GM23338 (cell line): Measurements from ENCODE around the gene CD47. TPM values are rescaled to one million over a fixed set of nuclear protein-coding genes. Genes with fewer than 3 reads are reported as not detected.

Source experiments
- ATAC-seq: fragments of 200-7000 bp; cut with Tn5 transposase; 3 replicates; pipeline ENCODE4 v1.9.1; 2020
- DNase-seq: peaks from one replicate; pipeline ENCODE4 v3.0.0-alpha.2; 2015; ENCODE audit warnings: low spot score
- H2AFZ ChIP-seq: fragments of 200-600 bp; sonication (generic); 2 replicates; pipeline ENCODE4 v1.8.0; 2016; ENCODE audit warnings: antibody characterized with exemption, mild to moderate bottlenecking, moderate library complexity
- H3F3A ChIP-seq: fragments of 200-600 bp; sonication (generic); replicated peaks from 2 replicates; pipeline ENCODE4 v1.8.0; 2017; ENCODE audit warnings: antibody characterized with exemption, mixed run types, low read depth
- H3K27ac ChIP-seq: fragments of 200-600 bp; sonication (generic); 2 replicates; pipeline ENCODE4 v1.6.1; 2016; ENCODE audit warnings: low read depth
- H3K27me3 ChIP-seq: fragments of 200-600 bp; sonication (generic); 2 replicates; pipeline ENCODE4 v1.8.0; 2016; ENCODE audit warnings: mild to moderate bottlenecking, mixed run types, moderate library complexity; ENCODE audit not compliant: insufficient read depth
- H3K36me3 ChIP-seq: fragments of 200-600 bp; sonication (generic); 2 replicates; pipeline ENCODE4 v1.8.0; 2016; ENCODE audit warnings: mild to moderate bottlenecking; ENCODE audit not compliant: insufficient read depth
- H3K4me1 ChIP-seq: fragments of 200-600 bp; sonication (generic); 2 replicates; pipeline ENCODE4 v1.8.0; 2016; ENCODE audit warnings: mild to moderate bottlenecking, moderate library complexity; ENCODE audit not compliant: insufficient read depth
- H3K4me2 ChIP-seq: fragments of 200-600 bp; sonication (generic); 2 replicates; pipeline ENCODE4 v1.7.1; 2017; ENCODE audit warnings: mixed run types
- H3K4me3 ChIP-seq: fragments of 200-600 bp; sonication (generic); 2 replicates; pipeline ENCODE4 v1.6.1; 2016; ENCODE audit warnings: mixed run types
- H3K79me2 ChIP-seq: fragments of 200-600 bp; sonication (generic); replicated peaks from 2 replicates; pipeline ENCODE4 v1.8.0; 2017; ENCODE audit warnings: mild to moderate bottlenecking; ENCODE audit not compliant: insufficient read depth
- H3K9me2 ChIP-seq: fragments of 200-600 bp; sonication (generic); 2 replicates; pipeline ENCODE4 v1.8.0; 2017; ENCODE audit not compliant: insufficient read depth
- H4K20me1 ChIP-seq: fragments of 200-600 bp; sonication (generic); replicated peaks from 2 replicates; pipeline ENCODE4 v1.8.0; 2017; ENCODE audit warnings: mild to moderate bottlenecking; ENCODE audit not compliant: insufficient read depth
- H3K27ac Mint-ChIP-seq: 2 replicates; pipeline ENCODE4 v1.8.0; 2020; ENCODE audit warnings: inconsistent platforms, mild to moderate bottlenecking, moderate library complexity, mixed read lengths
- H3K27me3 Mint-ChIP-seq: 3 replicates; pipeline ENCODE4 v1.8.0; 2022; ENCODE audit warnings: low read depth, mild to moderate bottlenecking, moderate library complexity, mixed read lengths, inconsistent platforms; ENCODE audit not compliant: insufficient read depth, poor library complexity
- H3K36me3 Mint-ChIP-seq: 3 replicates; pipeline ENCODE4 v1.8.0; 2021; ENCODE audit warnings: low read depth, mild to moderate bottlenecking, inconsistent platforms, moderate library complexity, mixed read lengths
- H3K4me1 Mint-ChIP-seq: 3 replicates; pipeline ENCODE4 v1.8.0; 2020; ENCODE audit warnings: mild to moderate bottlenecking, inconsistent platforms, mixed read lengths
- H3K4me3 Mint-ChIP-seq: 3 replicates; pipeline ENCODE4 v1.8.0; 2021; ENCODE audit warnings: moderate library complexity, mild to moderate bottlenecking, inconsistent platforms, mixed read lengths
- H3K9me3 Mint-ChIP-seq: 3 replicates; pipeline ENCODE4 v1.8.0; 2020; ENCODE audit warnings: moderate library complexity, mild to moderate bottlenecking, inconsistent platforms, mixed read lengths
- CREB1 ChIP-seq: fragments of 250-450 bp; sonication (Bioruptor Pico); IDR thresholded peaks from 2 replicates; pipeline ENCODE4 v1.5.0; 2020; ENCODE audit warnings: low read depth, mild to moderate bottlenecking, moderate library complexity
- CTCF ChIP-seq, 2 experiments: fragments of 200-600 bp in 1 of 2; sonication (generic) in 1 of 2; conservative IDR thresholded peaks; 2 replicates each; pipeline versions ENCODE4 v1.5.1 to v1.6.1; 2016 to 2017; ENCODE audit warnings: antibody characterized with exemption in 2 of 2, low read depth in 2 of 2, mild to moderate bottlenecking in 2 of 2, moderate library complexity in 1 of 2
- ETS1 ChIP-seq: IDR thresholded peaks from 2 replicates; pipeline ENCODE4 v1.6.1; 2016; ENCODE audit warnings: antibody characterized with exemption
- EZH2 ChIP-seq: fragments of 200-600 bp; sonication (generic); IDR thresholded peaks from one replicate; pipeline ENCODE4 v1.8.0; 2017; ENCODE audit warnings: antibody characterized with exemption, mild to moderate bottlenecking, low read depth; ENCODE audit not compliant: unreplicated experiment
- EZH2phosphoT487 ChIP-seq: fragments of 200-600 bp; sonication (generic); IDR thresholded peaks from one replicate; pipeline ENCODE4 v1.8.1; 2018; ENCODE audit warnings: antibody characterized with exemption; ENCODE audit not compliant: unreplicated experiment
- JUNB ChIP-seq: IDR thresholded peaks from one replicate; pipeline ENCODE4 v1.6.1; 2016; ENCODE audit warnings: antibody characterized with exemption; ENCODE audit not compliant: unreplicated experiment
- NANOG ChIP-seq: IDR thresholded peaks from 2 replicates; pipeline ENCODE4 v1.6.1; 2016; ENCODE audit warnings: antibody characterized with exemption, borderline replicate concordance
- POLR2AphosphoS5 ChIP-seq: IDR thresholded peaks from 2 replicates; pipeline ENCODE4 v1.6.1; 2016; ENCODE audit warnings: antibody characterized with exemption, low read depth
- REST ChIP-seq: IDR thresholded peaks from one replicate; pipeline ENCODE4 v1.6.1; 2018; ENCODE audit warnings: antibody characterized with exemption; ENCODE audit not compliant: unreplicated experiment
- ZNF331 ChIP-seq: fragments of 250-450 bp; sonication (Bioruptor Pico); IDR thresholded peaks from 2 replicates; pipeline ENCODE4 v1.5.0; 2020; ENCODE audit warnings: low read depth, mild to moderate bottlenecking, moderate library complexity
- polyA plus RNA-seq: library from polyadenylated mRNA; unstranded; fragments of >200 nt; fragmentation: Nextera tagmentation; extraction: Ambion mirVana; gene quantifications from 2 replicates; pipeline ENCODE4 v1.2.1, GENCODE V29; 2016
- total RNA-seq: library from RNA; depleted of rRNA; stranded (reverse); fragments of >200 nt; shearing (Covaris generic); gene quantifications from 2 replicates; pipeline ENCODE4 v1.2.3, GENCODE V29; 2014

CD47 gene
- total and polyA plus RNA-seq, 2 experiments from 2014 or later = 22.1 to 26.9 TPM

GRCh38 chr3:108137460-108137814, 46.6 kb upstream of the CD47 start:
- no peaks in the 10 kb centered on the region for H4K20me1 ChIP-seq
- H3K79me2 ChIP-seq = no peaks in the 10 kb centered on the region
- DNase-seq (no peak), ATAC-seq (no peak)
- H3F3A ChIP-seq = no peaks in the 10 kb centered on the region
- H3K4me3 ChIP-seq = no peak overlapping the region
- H3K4me1 Mint-ChIP-seq = peaks cover 10% of the 10 kb centered on the region
- H3K27me3 Mint-ChIP-seq = peaks cover 4% of the 10 kb centered on the region
- H3K4me2 ChIP-seq = peak overlapping the region; percentile 51; the same call in 1 of the 2 replicates
- no peak overlapping the region for H2AFZ ChIP-seq
- no peaks in the 10 kb centered on the region for H3K36me3 Mint-ChIP-seq
- H3K9me2 ChIP-seq = 0 out of 2 replicates have a peak, but pooled peaks cover 5% of the 10 kb centered on the region
- no peak overlapping the region for H3K4me3 Mint-ChIP-seq
- H3K9me3 Mint-ChIP-seq = no peaks in the 10 kb centered on the region
- no peak overlapping the region for H3K27ac Mint-ChIP-seq
- no peak for TF ChIP-seq POLR2AphosphoS5
- TF ChIP-seq JUNB = no peak
- TF ChIP-seq NANOG = no peak
- TF ChIP-seq EZH2 = no peak
- TF ChIP-seq ETS1 = no peak
- no peaks in the 10 kb centered on the region for H3K27me3 ChIP-seq
- peaks cover 6% of the 10 kb centered on the region for H3K4me1 ChIP-seq
- H3K36me3 ChIP-seq = no peaks in the 10 kb centered on the region
- no peak overlapping the region for H3K27ac ChIP-seq

GRCh38 chr3:108136561-108137459, 46.0 kb upstream of the CD47 start:
- no peak overlapping the region for H3K4me2 ChIP-seq
- H3K4me3 ChIP-seq = no peak overlapping the region
- Mint-ChIP-seq H3K4me1 (peaks cover 10% of the 10 kb centered on the region), H3K36me3 (no peaks in the 10 kb centered on the region), H3K9me3 (no peaks in the 10 kb centered on the region), H3K27me3 (peaks cover 4% of the 10 kb centered on the region), H3K27ac (no peak overlapping the region), H3K4me3 (no peak overlapping the region)
- no peak for TF ChIP-seq ETS1
- H3K4me1 ChIP-seq = peaks cover 6% of the 10 kb centered on the region
- no peaks in the 10 kb centered on the region for H3K36me3 ChIP-seq
- H3K27me3 ChIP-seq = no peaks in the 10 kb centered on the region
- DNase-seq = peak; percentile 23
- H3K79me2 ChIP-seq = no peaks in the 10 kb centered on the region
- H3K9me2 ChIP-seq = 0 out of 2 replicates have a peak, but pooled peaks cover 5% of the 10 kb centered on the region
- no peaks in the 10 kb centered on the region for H4K20me1 ChIP-seq
- ATAC-seq = peak; percentile 50; the same call in 2 of the 3 replicates
- no peaks in the 10 kb centered on the region for H3F3A ChIP-seq
- H2AFZ ChIP-seq = peak overlapping the region; percentile 85; the same call in 1 of the 2 replicates
- no peak overlapping the region for H3K27ac ChIP-seq

- H4K20me1 ChIP-seq = no peaks in the 10 kb centered on the region
- ATAC-seq (no peak), DNase-seq (no peak)
- no peaks in the 10 kb centered on the region for H3K9me2 ChIP-seq
- no peaks in the 10 kb centered on the region for H3K9me3 Mint-ChIP-seq
- H2AFZ ChIP-seq = peak overlapping the region; percentile 25
- no peak overlapping the region for H3K27ac ChIP-seq
- no peaks in the 10 kb centered on the region for H3K27me3 ChIP-seq
- peaks cover 10% of the 10 kb centered on the region for H3K4me1 Mint-ChIP-seq
- no peaks in the 10 kb centered on the region for H3K36me3 ChIP-seq
- no peaks in the 10 kb centered on the region for H3K79me2 ChIP-seq
- no peak overlapping the region for H3K27ac Mint-ChIP-seq
- H3K4me3 Mint-ChIP-seq = no peak overlapping the region
- H3K27me3 Mint-ChIP-seq = peaks cover 3% of the 10 kb centered on the region
- peaks cover 6% of the 10 kb centered on the region for H3K4me1 ChIP-seq
- no peaks in the 10 kb centered on the region for H3K36me3 Mint-ChIP-seq
- H3K4me2 ChIP-seq = no peak overlapping the region
- no peak overlapping the region for H3K4me3 ChIP-seq
- no peaks in the 10 kb centered on the region for H3F3A ChIP-seq
- TF ChIP-seq CTCF (conservative IDR thresholded peaks at IDR 0.05; ENCODE audit: low read depth in 2 of 2) = no peak
- no peak for TF ChIP-seq JUNB
- TF ChIP-seq REST = no peak
- no peak for TF ChIP-seq CREB1
- TF ChIP-seq EZH2phosphoT487 = no peak
- TF ChIP-seq ZNF331 = no peak
Measured at GRCh38 chr3:108134555-108134880, 43.7 kb upstream of the CD47 start.
